Measurements from ENCODE around the gene MDFIC.
"Not testable (repeated sequence)": the region's sequence is repeated elsewhere in the genome, so short reads cannot be mapped to it uniquely, and the experiment has no call there.

Gene MDFIC, protein sequence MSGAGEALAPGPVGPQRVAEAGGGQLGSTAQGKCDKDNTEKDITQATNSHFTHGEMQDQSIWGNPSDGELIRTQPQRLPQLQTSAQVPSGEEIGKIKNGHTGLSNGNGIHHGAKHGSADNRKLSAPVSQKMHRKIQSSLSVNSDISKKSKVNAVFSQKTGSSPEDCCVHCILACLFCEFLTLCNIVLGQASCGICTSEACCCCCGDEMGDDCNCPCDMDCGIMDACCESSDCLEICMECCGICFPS

DNA sequence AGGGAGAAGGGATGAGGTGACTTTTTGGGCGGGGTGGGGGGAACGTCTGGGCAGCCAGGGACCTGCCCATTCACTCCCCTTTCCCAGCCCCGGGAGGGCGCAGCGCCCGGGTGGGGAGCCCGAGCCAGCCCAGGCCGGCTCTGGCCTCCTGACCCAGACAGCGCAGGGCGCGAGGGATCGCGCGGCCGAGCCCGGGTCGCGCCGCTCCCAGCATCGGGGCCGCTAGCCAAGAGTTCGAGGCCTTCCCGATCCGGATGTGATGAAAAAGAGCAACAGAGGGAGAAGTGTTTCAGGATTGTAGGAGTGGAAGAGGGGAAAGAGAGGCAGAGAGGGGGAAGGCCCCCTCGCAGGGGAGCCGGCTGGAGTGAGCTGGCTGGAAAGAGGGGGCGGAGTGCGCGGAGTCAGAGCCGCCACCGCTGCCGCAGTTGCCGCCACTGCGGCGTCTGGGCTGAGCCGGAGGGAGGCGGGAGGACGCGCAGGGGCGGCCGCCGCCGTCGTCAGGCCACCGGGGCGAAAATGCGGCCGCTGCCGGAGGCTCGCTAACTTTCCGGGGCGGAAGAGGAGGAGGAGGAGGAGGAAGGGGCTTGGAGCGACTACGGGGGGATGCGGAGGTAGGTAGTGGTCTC, at the start of gene MDFIC:
Gene MDFIC (plus strand): TSS at position 69 of the 626 bp plus-strand sequence. CDS start 940 bp downstream, outside the sequence.
- no peaks in the 10 kb centered on the region for H3K27me3 ChIP-seq (ENCODE audit: low read depth, low read length)
- peaks cover 0 to 15% of the 10 kb centered on the region in 2 donors for H3K4me1 ChIP-seq (ENCODE audit: control insufficient read depth in 1 of 2, insufficient read depth in 2 of 2, low read length in 2 of 2)
- H3K27ac ChIP-seq (ENCODE audit: low read length): peak within 1 kb of the TSS; percentile 71

DNA sequence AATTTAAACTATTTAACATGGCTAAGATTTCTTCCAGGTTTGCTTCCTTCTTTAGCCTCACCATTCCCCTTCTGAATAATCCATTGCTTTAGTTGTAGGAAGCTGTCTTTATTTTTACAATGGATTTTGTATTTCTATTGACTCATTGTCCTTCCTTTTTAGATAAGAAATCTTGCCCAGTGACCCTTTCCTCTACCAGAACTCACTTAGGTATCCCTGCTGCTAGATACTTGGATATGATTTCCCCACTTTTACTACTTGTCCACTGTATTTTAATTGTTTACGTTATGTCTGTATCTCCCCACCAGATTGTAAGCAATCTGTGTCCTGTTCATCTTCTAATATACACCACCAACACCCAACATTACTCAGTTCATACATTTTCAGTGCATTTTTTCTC, 47.7 kb upstream of the MDFIC start:
- H3K27me3 ChIP-seq (ENCODE audit: low read depth, low read length): no peaks in the 10 kb centered on the region
- peaks cover 0 to 8% of the 10 kb centered on the region in 2 donors for H3K9me3 ChIP-seq (ENCODE audit: control insufficient read depth in 1 of 2, low read length in 2 of 2)
- H3K4me1 ChIP-seq (ENCODE audit: control insufficient read depth in 1 of 2, insufficient read depth in 2 of 2, low read length in 2 of 2): no peaks in the 10 kb centered on the region
- H3K27ac ChIP-seq (ENCODE audit: low read length): no peak overlapping the region
- no peak overlapping the region for H3K4me3 ChIP-seq (ENCODE audit: low read depth in 1 of 2, low read length in 2 of 2)
- no peaks in the 10 kb centered on the region for H3K36me3 ChIP-seq (ENCODE audit: control insufficient read depth in 1 of 2, insufficient read depth in 2 of 2, low read length in 2 of 2)

More for the DNA sequence above, at the start of gene MDFIC:
- Histone ChIP-seq H3K36me3 (ENCODE audit: control insufficient read depth in 1 of 2, insufficient read depth in 2 of 2, low read length in 2 of 2) (no peaks in the 10 kb centered on the region), H3K9me3 (ENCODE audit: control insufficient read depth in 1 of 2, low read length in 2 of 2) (no peaks in the 10 kb centered on the region), H3K4me3 (ENCODE audit: low read depth in 1 of 2, low read length in 2 of 2) (peak within 1 kb of the TSS; percentile 74 to 86)

DNA sequence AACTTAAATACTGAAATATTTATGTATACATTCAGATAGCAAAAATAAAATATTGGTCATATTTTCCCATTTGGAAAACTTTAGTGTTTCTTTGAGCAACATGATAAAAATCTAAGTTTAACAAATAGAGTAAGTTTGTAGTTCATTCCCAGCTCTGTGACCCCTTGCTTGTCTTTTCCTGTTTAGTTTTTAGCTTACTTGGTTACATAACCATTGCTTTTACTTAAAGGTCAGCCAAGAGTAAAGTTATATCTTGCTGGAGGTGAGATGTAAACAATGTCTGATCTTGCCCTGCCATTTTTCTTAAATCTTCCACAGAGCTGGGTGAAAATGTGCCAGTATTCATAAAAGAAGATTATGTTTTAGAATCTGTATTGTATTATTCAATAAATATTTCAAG, 46.7 kb upstream of the MDFIC start:
- Histone ChIP-seq H3K27me3 (ENCODE audit: low read depth, low read length) (no peaks in the 10 kb centered on the region), H3K4me3 (ENCODE audit: low read depth in 1 of 2, low read length in 2 of 2) (no peak overlapping the region), H3K27ac (ENCODE audit: low read length) (no peak overlapping the region), H3K9me3 (ENCODE audit: control insufficient read depth in 1 of 2, low read length in 2 of 2) (peaks cover 0 to 8% of the 10 kb centered on the region in 2 donors), H3K36me3 (ENCODE audit: control insufficient read depth in 1 of 2, insufficient read depth in 2 of 2, low read length in 2 of 2) (no peaks in the 10 kb centered on the region), H3K4me1 (ENCODE audit: control insufficient read depth in 1 of 2, insufficient read depth in 2 of 2, low read length in 2 of 2) (no peaks in the 10 kb centered on the region)

DNA sequence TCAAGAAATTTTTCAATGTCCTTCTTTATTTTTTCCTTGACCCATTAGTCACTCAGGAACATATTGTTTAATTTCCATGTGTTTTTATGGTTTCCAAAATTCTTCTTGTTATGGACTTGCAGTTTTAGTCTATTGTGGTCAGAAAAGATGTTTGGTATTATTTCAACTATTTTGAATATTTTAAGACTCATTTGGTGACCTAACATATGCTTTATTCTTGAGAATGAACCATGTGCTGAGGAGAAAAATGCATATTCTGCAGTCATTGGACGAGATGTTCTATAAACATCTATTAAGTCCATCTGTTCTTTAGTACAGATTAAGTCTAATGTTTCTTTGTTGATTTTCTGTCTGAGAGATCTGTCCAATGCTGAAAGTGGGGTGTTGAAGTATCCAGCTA, 42.3 kb upstream of the MDFIC start:
- no peak overlapping the region for H3K4me3 ChIP-seq (ENCODE audit: low read depth in 1 of 2, low read length in 2 of 2)
- no peaks in the 10 kb centered on the region for H3K36me3 ChIP-seq (ENCODE audit: control insufficient read depth in 1 of 2, insufficient read depth in 2 of 2, low read length in 2 of 2)
- no peaks in the 10 kb centered on the region for H3K27me3 ChIP-seq (ENCODE audit: low read depth, low read length)
- no peak overlapping the region for H3K27ac ChIP-seq (ENCODE audit: low read length)
- H3K9me3 ChIP-seq (ENCODE audit: control insufficient read depth in 1 of 2, low read length in 2 of 2): peaks cover 0 to 8% of the 10 kb centered on the region in 2 donors
- H3K4me1 ChIP-seq (ENCODE audit: control insufficient read depth in 1 of 2, insufficient read depth in 2 of 2, low read length in 2 of 2): no peaks in the 10 kb centered on the region

DNA sequence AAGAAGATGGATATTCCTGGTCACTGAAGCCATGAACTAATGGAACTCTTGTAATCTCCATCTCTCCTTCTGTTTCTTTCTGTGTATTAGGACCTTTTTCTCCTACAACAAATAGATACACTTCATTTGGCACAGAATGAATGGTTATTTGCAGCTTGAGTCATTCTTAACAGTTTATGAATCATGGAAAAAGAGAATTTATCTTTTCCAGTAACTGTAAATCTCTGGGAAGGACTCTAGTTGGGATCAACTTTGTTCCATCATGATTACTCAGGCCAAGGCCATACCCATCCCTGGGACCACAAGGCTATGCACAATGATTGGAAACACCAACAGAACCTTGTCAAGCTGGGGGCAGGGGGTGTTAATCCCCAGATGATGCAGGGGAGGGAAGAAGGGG, 36.1 kb upstream of the MDFIC start:
- H3K4me1 ChIP-seq (ENCODE audit: control insufficient read depth in 1 of 2, insufficient read depth in 2 of 2, low read length in 2 of 2): no peaks in the 10 kb centered on the region
- no peaks in the 10 kb centered on the region for H3K36me3 ChIP-seq (ENCODE audit: control insufficient read depth in 1 of 2, insufficient read depth in 2 of 2, low read length in 2 of 2)
- H3K27me3 ChIP-seq (ENCODE audit: low read depth, low read length): no peaks in the 10 kb centered on the region
- H3K27ac ChIP-seq (ENCODE audit: low read length): no peak overlapping the region
- no peak overlapping the region for H3K4me3 ChIP-seq (ENCODE audit: low read depth in 1 of 2, low read length in 2 of 2)
- no peaks in the 10 kb centered on the region for H3K9me3 ChIP-seq (ENCODE audit: control insufficient read depth in 1 of 2, low read length in 2 of 2)

DNA sequence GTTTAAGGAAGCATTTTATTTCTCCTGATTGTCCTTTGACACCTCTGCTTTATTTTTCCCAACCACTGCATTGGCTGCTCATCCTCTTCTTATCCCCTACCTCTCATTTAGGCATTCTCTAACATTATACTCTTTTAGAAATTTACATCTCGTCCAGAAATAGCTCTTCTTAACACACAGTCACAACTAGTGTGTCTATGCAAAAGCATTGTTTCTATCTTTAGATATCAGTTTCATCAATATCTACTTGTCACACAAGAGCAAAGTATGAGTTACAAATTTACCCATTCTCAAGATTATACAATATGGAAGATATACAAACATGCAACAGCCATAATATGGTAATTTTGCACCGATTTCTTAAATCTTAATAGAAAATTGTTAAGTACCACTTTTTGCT, 35.7 kb upstream of the MDFIC start:
- Histone ChIP-seq H3K36me3 (ENCODE audit: control insufficient read depth in 1 of 2, insufficient read depth in 2 of 2, low read length in 2 of 2) (no peaks in the 10 kb centered on the region), H3K4me1 (ENCODE audit: control insufficient read depth in 1 of 2, insufficient read depth in 2 of 2, low read length in 2 of 2) (no peaks in the 10 kb centered on the region), H3K27ac (ENCODE audit: low read length) (no peak overlapping the region), H3K27me3 (ENCODE audit: low read depth, low read length) (no peaks in the 10 kb centered on the region), H3K9me3 (ENCODE audit: control insufficient read depth in 1 of 2, low read length in 2 of 2) (no peaks in the 10 kb centered on the region), H3K4me3 (ENCODE audit: low read depth in 1 of 2, low read length in 2 of 2) (no peak overlapping the region)

DNA sequence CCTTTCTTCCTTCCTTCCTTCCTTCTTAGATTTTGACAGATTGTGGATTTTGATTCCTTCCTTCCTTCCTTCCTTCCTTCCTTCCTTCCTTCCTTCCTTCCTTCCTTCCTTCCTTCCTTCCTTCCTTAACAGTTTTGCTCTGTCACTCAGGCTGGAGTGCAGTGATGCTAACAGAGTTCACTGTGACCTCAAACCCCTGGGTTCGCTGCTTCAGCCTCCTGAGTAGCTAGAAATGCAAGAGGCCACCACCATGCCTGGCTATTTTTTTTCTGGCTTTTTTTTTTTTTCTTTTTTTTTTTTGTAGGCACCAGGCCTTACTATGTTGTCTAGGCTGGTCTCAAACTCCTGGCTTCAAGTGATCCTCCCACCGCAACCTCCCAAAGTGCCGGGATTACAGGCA, 32.8 kb upstream of the MDFIC start:
- not testable (repeated sequence) for H3K4me3 ChIP-seq (ENCODE audit: low read depth in 1 of 2, low read length in 2 of 2); H3K4me1 ChIP-seq (ENCODE audit: control insufficient read depth in 1 of 2, insufficient read depth in 2 of 2, low read length in 2 of 2); H3K27ac ChIP-seq (ENCODE audit: low read length); H3K27me3 ChIP-seq (ENCODE audit: low read depth, low read length); H3K36me3 ChIP-seq (ENCODE audit: control insufficient read depth in 1 of 2, insufficient read depth in 2 of 2, low read length in 2 of 2); H3K9me3 ChIP-seq (ENCODE audit: control insufficient read depth in 1 of 2, low read length in 2 of 2)

DNA sequence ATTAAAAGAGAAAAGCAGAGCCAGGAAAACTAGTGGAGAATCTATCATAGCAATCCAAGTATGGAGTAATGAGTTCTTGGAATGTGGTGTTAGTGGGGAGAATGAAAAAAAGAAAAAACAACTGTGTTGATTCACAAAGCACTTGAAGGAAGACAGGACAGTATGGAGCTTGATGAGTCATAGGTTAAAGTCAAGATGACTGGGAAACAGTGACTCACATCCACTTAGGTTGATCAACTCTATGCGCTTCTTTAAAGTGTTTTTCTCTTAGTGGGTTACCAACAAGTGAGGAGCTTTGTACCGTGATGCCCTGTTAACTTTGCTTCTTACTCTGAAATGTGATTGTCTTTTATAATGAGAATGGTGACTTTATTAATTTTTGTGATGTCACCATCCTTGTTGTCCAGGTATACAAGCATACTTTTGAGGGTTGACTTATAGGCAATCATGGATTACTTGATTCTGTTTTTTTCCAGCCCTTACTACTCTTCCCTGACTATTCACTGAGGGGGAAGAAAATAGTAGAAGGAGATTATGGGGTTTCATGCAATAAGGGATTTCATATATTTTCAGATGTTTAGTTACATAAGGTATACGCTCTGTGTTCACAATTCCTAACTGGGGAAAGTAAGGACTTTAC, 32.1 kb upstream of the MDFIC start:
- Histone ChIP-seq H3K36me3 (ENCODE audit: control insufficient read depth in 1 of 2, insufficient read depth in 2 of 2, low read length in 2 of 2) (no peaks in the 10 kb centered on the region), H3K9me3 (ENCODE audit: control insufficient read depth in 1 of 2, low read length in 2 of 2) (no peaks in the 10 kb centered on the region), H3K27me3 (ENCODE audit: low read depth, low read length) (no peaks in the 10 kb centered on the region), H3K4me1 (ENCODE audit: control insufficient read depth in 1 of 2, insufficient read depth in 2 of 2, low read length in 2 of 2) (no peaks in the 10 kb centered on the region), H3K4me3 (ENCODE audit: low read depth in 1 of 2, low read length in 2 of 2) (no peak overlapping the region), H3K27ac (ENCODE audit: low read length) (no peak overlapping the region)

DNA sequence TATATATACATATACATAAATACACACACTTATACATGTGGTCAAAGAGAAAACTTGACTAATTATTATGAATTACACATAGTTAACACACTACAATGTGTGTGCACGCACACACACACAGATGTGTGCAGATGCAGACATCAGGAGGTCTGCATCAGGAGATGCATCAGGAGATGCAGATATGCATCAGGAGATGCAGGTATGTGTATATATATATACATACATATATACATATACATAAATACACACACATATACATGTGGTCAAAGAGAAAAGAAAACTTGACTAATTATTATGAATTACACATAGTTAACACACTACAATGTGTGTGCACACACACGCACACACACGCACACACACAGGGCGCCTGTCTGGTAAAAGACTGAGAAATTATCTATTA, 31.3 kb upstream of the MDFIC start:
- no peak overlapping the region for H3K4me3 ChIP-seq (ENCODE audit: low read depth in 1 of 2, low read length in 2 of 2)

DNA sequence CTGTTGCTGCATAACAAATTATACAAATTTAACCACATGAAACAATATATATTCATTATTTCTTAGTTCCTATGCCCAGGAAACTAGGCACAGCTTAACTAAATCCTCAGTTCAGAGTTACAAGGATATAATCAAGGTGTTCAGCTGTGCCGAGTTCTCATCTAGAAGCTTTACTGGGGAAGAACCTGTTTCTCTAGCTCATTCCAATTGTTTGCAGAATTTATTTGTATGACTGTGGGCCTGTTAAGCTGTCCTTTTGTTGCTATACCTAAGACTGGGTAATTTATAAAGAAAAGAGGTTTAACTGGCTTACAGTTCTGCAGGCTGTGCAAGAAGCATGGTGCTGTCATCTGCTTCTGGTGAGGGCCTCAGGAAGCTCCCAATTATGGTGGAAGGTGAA, 21.8 kb upstream of the MDFIC start:
- H3K27me3 ChIP-seq (ENCODE audit: low read depth, low read length): no peaks in the 10 kb centered on the region
- H3K4me1 ChIP-seq (ENCODE audit: control insufficient read depth in 1 of 2, insufficient read depth in 2 of 2, low read length in 2 of 2): no peaks in the 10 kb centered on the region
- H3K9me3 ChIP-seq (ENCODE audit: control insufficient read depth in 1 of 2, low read length in 2 of 2): no peaks in the 10 kb centered on the region
- H3K4me3 ChIP-seq (ENCODE audit: low read depth in 1 of 2, low read length in 2 of 2): no peak overlapping the region
- H3K27ac ChIP-seq (ENCODE audit: low read length): no peak overlapping the region
- no peaks in the 10 kb centered on the region for H3K36me3 ChIP-seq (ENCODE audit: control insufficient read depth in 1 of 2, insufficient read depth in 2 of 2, low read length in 2 of 2)

More for the DNA sequence above, 31.3 kb upstream of the MDFIC start:
- H3K27ac ChIP-seq (ENCODE audit: low read length): no peak overlapping the region
- H3K9me3 ChIP-seq (ENCODE audit: control insufficient read depth in 1 of 2, low read length in 2 of 2): no peaks in the 10 kb centered on the region
- H3K4me1 ChIP-seq (ENCODE audit: control insufficient read depth in 1 of 2, insufficient read depth in 2 of 2, low read length in 2 of 2): no peaks in the 10 kb centered on the region
- H3K27me3 ChIP-seq (ENCODE audit: low read depth, low read length): no peaks in the 10 kb centered on the region
- no peaks in the 10 kb centered on the region for H3K36me3 ChIP-seq (ENCODE audit: control insufficient read depth in 1 of 2, insufficient read depth in 2 of 2, low read length in 2 of 2)

DNA sequence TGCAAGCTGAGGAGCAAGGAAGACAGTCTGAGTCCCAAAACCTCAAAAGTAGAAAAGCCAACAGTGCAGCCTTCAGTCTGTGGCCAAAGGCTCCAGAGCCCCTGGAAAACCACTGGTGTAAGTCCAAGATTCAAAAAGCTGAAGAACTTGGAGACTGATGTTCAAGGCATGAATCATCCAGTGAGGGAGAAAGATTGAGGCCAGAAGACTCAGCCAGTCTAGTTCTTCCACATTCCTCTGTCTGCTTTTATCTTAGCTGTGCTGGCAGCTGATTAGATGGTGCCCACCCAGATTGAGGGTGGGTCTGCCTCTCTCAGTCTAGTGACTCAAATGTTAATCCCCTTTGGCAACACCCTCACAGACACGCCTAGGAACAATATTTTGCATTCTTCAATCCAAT, 20.1 kb upstream of the MDFIC start:
- Histone ChIP-seq H3K36me3 (ENCODE audit: control insufficient read depth in 1 of 2, insufficient read depth in 2 of 2, low read length in 2 of 2) (no peaks in the 10 kb centered on the region), H3K4me1 (ENCODE audit: control insufficient read depth in 1 of 2, insufficient read depth in 2 of 2, low read length in 2 of 2) (no peaks in the 10 kb centered on the region)

More for the DNA sequence above, 20.1 kb upstream of the MDFIC start:
- Histone ChIP-seq H3K27me3 (ENCODE audit: low read depth, low read length) (no peaks in the 10 kb centered on the region), H3K9me3 (ENCODE audit: control insufficient read depth in 1 of 2, low read length in 2 of 2) (no peaks in the 10 kb centered on the region), H3K4me3 (ENCODE audit: low read depth in 1 of 2, low read length in 2 of 2) (no peak overlapping the region), H3K27ac (ENCODE audit: low read length) (no peak overlapping the region)
